GM18498 (cell line): Measurements from ENCODE around the gene MAN2A1.

Experiments used
- ATAC-seq: cut with Tn5 transposase; IDR thresholded peaks from one replicate; pipeline ENCODE4 v1.9.1; 2021; ENCODE audit warnings: mild to moderate bottlenecking, moderate library complexity; ENCODE audit not compliant: unreplicated experiment

MAN2A1 gene

GRCh38 chr5:109678447-109678846 lies 11.3 kb upstream of the MAN2A1 start:
- no peak for ATAC-seq

GRCh38 chr5:109681763-109682162 lies 8.0 kb upstream of the MAN2A1 start:
- no peak for ATAC-seq

GRCh38 chr5:109682383-109682782 lies 7.3 kb upstream of the MAN2A1 start:
- no peak for ATAC-seq

GRCh38 chr5:109685916-109686315 lies 3.8 kb upstream of the MAN2A1 start:
- no peak for ATAC-seq

- ATAC-seq = no peak
Observed at GRCh38 chr5:109688630-109688969, 1.1 kb upstream of the MAN2A1 start.

- ATAC-seq = peak; percentile 82
Observed at GRCh38 chr5:109688970-109689739, 572 bp upstream of the MAN2A1 start.

GRCh38 chr5:109690242-109690974 lies 681 bp downstream of the MAN2A1 start:
- peak; percentile 7 for ATAC-seq

GRCh38 chr5:109690975-109691574 lies 1.3 kb downstream of the MAN2A1 start:
- peak; percentile 24 for ATAC-seq

GRCh38 chr5:109691996-109692395 lies 2.3 kb downstream of the MAN2A1 start:
- no peak for ATAC-seq

- no peak for ATAC-seq
Observed at GRCh38 chr5:109692852-109693251, 3.1 kb downstream of the MAN2A1 start.

GRCh38 chr5:109693535-109694400 lies 4.0 kb downstream of the MAN2A1 start:
- ATAC-seq = no peak

GRCh38 chr5:109694451-109694891 lies 4.7 kb downstream of the MAN2A1 start:
- ATAC-seq = no peak

- peak; percentile 57 for ATAC-seq
Observed at GRCh38 chr5:109695005-109695926, 5.5 kb downstream of the MAN2A1 start.

GRCh38 chr5:109697339-109697738 lies 7.6 kb downstream of the MAN2A1 start:
- no peak for ATAC-seq

GRCh38 chr5:109700516-109701153 lies 10.9 kb downstream of the MAN2A1 start:
- ATAC-seq = no peak

GRCh38 chr5:109701252-109701651 lies 11.5 kb downstream of the MAN2A1 start:
- no peak for ATAC-seq

GRCh38 chr5:109701792-109702191 lies 12.1 kb downstream of the MAN2A1 start:
- no peak for ATAC-seq

- ATAC-seq = no peak
Observed at GRCh38 chr5:109703166-109703565, 13.4 kb downstream of the MAN2A1 start.

- ATAC-seq = no peak
Observed at GRCh38 chr5:109703829-109704228, 14.1 kb downstream of the MAN2A1 start.
